Ectodermal cell (in vitro differentiated cells): ENCODE measurements around the gene TIPARP.
"Not testable (repeated sequence)": the region's sequence is repeated elsewhere in the genome, so short reads cannot be mapped to it uniquely, and the experiment has no call there.

Experiments used
- H3K27ac ChIP-seq: 2 replicates; pipeline ENCODE4 v1.7.0; 2013; ENCODE audit warnings: mild to moderate bottlenecking, low read depth, low read length; ENCODE audit not compliant: insufficient read depth, poor library complexity, severe bottlenecking
- H3K27me3 ChIP-seq: 2 replicates; pipeline ENCODE4 v1.7.0; 2013; ENCODE audit warnings: mild to moderate bottlenecking, low read length; ENCODE audit not compliant: insufficient read depth, control insufficient read depth, poor library complexity, severe bottlenecking
- H3K36me3 ChIP-seq: one replicate; pipeline ENCODE4 v1.7.0; 2013; ENCODE audit warnings: low read length; ENCODE audit not compliant: control insufficient read depth, insufficient read depth
- H3K4me1 ChIP-seq: one replicate; pipeline ENCODE4 v1.7.0; 2013; ENCODE audit warnings: low read length; ENCODE audit not compliant: control insufficient read depth, insufficient read depth
- H3K4me3 ChIP-seq: 2 replicates; pipeline ENCODE4 v1.7.0; 2013; ENCODE audit warnings: low read depth, low read length, control low read depth; ENCODE audit not compliant: insufficient read depth
- H3K9me3 ChIP-seq: 2 replicates; pipeline ENCODE4 v1.7.0; 2013; ENCODE audit warnings: mild to moderate bottlenecking, low read length, moderate library complexity; ENCODE audit not compliant: control insufficient read depth
- WGBS, 2 experiments: methylation state at CpG; one replicate each; pipeline ENCODE4 v1.1.7; 2013; ENCODE audit warnings: missing lambda C conversion rate in 2 of 2; 5-methylcytosine and 5-hydroxymethylcytosine counted together

TIPARP gene

GRCh38 chr3:156726456-156726855, 52.1 kb downstream of the TIPARP start:
- Histone ChIP-seq H3K4me1 (no peaks in the 10 kb centered on the region), H3K36me3 (no peaks in the 10 kb centered on the region), H3K9me3 (no peaks in the 10 kb centered on the region), H3K4me3 (no peak overlapping the region), H3K27ac (no peak overlapping the region), H3K27me3 (no peaks in the 10 kb centered on the region)
- 86 to 100% methylated on average over 1 of the region's 1 CpG for WGBS, 2 experiments

- 79 to 87% methylated on average over 3 of the region's 3 CpGs for WGBS, 2 experiments
- Histone ChIP-seq H3K9me3 (no peaks in the 10 kb centered on the region), H3K27me3 (no peaks in the 10 kb centered on the region), H3K4me3 (no peak overlapping the region), H3K27ac (no peak overlapping the region), H3K4me1 (no peaks in the 10 kb centered on the region), H3K36me3 (no peaks in the 10 kb centered on the region)
Measured at GRCh38 chr3:156727519-156728205, 53.3 kb downstream of the TIPARP start.

GRCh38 chr3:156728267-156728985, 54.0 kb downstream of the TIPARP start:
- Histone ChIP-seq H3K9me3 (no peaks in the 10 kb centered on the region), H3K4me1 (no peaks in the 10 kb centered on the region), H3K27ac (no peak overlapping the region), H3K36me3 (no peaks in the 10 kb centered on the region), H3K4me3 (no peak overlapping the region), H3K27me3 (no peaks in the 10 kb centered on the region)
- 72 to 74% methylated on average over 7 of the region's 7 CpGs for WGBS, 2 experiments

- Histone ChIP-seq H3K4me3 (no peak overlapping the region), H3K4me1 (no peaks in the 10 kb centered on the region), H3K36me3 (no peaks in the 10 kb centered on the region), H3K9me3 (no peaks in the 10 kb centered on the region), H3K27ac (no peak overlapping the region), H3K27me3 (no peaks in the 10 kb centered on the region)
- 79 to 87% methylated on average over 2 of the region's 2 CpGs for WGBS, 2 experiments
Measured at GRCh38 chr3:156729460-156730179, 55.2 kb downstream of the TIPARP start.

- Histone ChIP-seq H3K9me3 (no peaks in the 10 kb centered on the region), H3K27me3 (no peaks in the 10 kb centered on the region), H3K4me3 (no peak overlapping the region), H3K36me3 (no peaks in the 10 kb centered on the region), H3K27ac (no peak overlapping the region), H3K4me1 (no peaks in the 10 kb centered on the region)
Measured at GRCh38 chr3:156731813-156732212, 57.4 kb downstream of the TIPARP start.

GRCh38 chr3:156732261-156732660, 57.9 kb downstream of the TIPARP start:
- whole genome bisulfite sequencing, 2 experiments = 63 to 65% methylated on average over 6 of the region's 6 CpGs

GRCh38 chr3:156732715-156733421, 58.5 kb downstream of the TIPARP start:
- Histone ChIP-seq H3K27ac (no peak overlapping the region), H3K36me3 (no peaks in the 10 kb centered on the region), H3K27me3 (no peaks in the 10 kb centered on the region), H3K9me3 (no peaks in the 10 kb centered on the region), H3K4me3 (no peak overlapping the region), H3K4me1 (no peaks in the 10 kb centered on the region)
- WGBS, 2 experiments = 92 to 93% methylated on average over 4 of the region's 4 CpGs

More at GRCh38 chr3:156732261-156732660, 57.9 kb downstream of the TIPARP start:
- H3K4me1 ChIP-seq = no peaks in the 10 kb centered on the region
- no peak overlapping the region for H3K4me3 ChIP-seq
- no peaks in the 10 kb centered on the region for H3K27me3 ChIP-seq
- H3K9me3 ChIP-seq = no peaks in the 10 kb centered on the region
- no peaks in the 10 kb centered on the region for H3K36me3 ChIP-seq
- no peak overlapping the region for H3K27ac ChIP-seq

- not testable (repeated sequence) for H3K27ac ChIP-seq, H3K4me1 ChIP-seq, H3K27me3 ChIP-seq, H3K4me3 ChIP-seq, H3K9me3 ChIP-seq, H3K36me3 ChIP-seq
- WGBS, 2 experiments = 46 to 62% methylated on average over 2 to 3 of the region's 3 CpGs
Measured at GRCh38 chr3:156734661-156735060, 60.3 kb downstream of the TIPARP start.

- H3K27me3 ChIP-seq = no peaks in the 10 kb centered on the region
Measured at GRCh38 chr3:156735471-156735870, 61.1 kb downstream of the TIPARP start.

GRCh38 chr3:156737049-156737448, 62.7 kb downstream of the TIPARP start:
- WGBS, 2 experiments = 94 to 98% methylated on average over 2 to 3 of the region's 3 CpGs
- H3K9me3 ChIP-seq, H3K36me3 ChIP-seq, H3K4me3 ChIP-seq, H3K27me3 ChIP-seq, H3K4me1 ChIP-seq, H3K27ac ChIP-seq: not testable (repeated sequence)

More at GRCh38 chr3:156735471-156735870, 61.1 kb downstream of the TIPARP start:
- Histone ChIP-seq H3K9me3 (no peaks in the 10 kb centered on the region), H3K4me1 (no peaks in the 10 kb centered on the region), H3K27ac (no peak overlapping the region), H3K36me3 (no peaks in the 10 kb centered on the region), H3K4me3 (no peak overlapping the region)
- WGBS, 2 experiments = 62 to 98% methylated on average over 3 of the region's 4 CpGs
